HG02623 (cell line): ENCODE results near the gene IGF2BP3.

Experiments
- ATAC-seq: cut with Tn5 transposase; IDR thresholded peaks from one replicate; pipeline ENCODE4 v1.9.1; 2021; ENCODE audit warnings: moderate library complexity; ENCODE audit not compliant: unreplicated experiment

Gene IGF2BP3

DNA sequence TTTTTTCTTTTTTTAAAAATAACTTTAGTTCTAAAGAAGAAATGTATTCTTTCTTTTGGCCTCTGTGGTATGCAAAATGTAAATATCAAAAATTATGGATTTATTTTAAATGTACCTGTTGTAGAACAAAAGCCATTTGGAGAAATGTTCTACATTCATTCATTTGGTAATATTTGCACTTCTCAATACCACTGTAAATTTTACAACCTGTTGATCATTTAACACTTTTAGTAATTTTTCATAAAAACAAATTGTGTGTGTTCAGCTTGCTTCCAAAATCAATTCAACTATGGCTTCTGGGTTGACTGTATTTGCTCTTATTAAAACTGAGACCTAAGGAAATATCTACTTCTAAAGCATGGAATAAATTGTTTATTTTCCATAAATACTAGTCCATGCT is 2.3 kb upstream of the IGF2BP3 start:
- ATAC-seq, result no peak

GRCh38 chr7:23472046-23472445 is 1.8 kb upstream of the IGF2BP3 start:
- ATAC-seq, result no peak

DNA sequence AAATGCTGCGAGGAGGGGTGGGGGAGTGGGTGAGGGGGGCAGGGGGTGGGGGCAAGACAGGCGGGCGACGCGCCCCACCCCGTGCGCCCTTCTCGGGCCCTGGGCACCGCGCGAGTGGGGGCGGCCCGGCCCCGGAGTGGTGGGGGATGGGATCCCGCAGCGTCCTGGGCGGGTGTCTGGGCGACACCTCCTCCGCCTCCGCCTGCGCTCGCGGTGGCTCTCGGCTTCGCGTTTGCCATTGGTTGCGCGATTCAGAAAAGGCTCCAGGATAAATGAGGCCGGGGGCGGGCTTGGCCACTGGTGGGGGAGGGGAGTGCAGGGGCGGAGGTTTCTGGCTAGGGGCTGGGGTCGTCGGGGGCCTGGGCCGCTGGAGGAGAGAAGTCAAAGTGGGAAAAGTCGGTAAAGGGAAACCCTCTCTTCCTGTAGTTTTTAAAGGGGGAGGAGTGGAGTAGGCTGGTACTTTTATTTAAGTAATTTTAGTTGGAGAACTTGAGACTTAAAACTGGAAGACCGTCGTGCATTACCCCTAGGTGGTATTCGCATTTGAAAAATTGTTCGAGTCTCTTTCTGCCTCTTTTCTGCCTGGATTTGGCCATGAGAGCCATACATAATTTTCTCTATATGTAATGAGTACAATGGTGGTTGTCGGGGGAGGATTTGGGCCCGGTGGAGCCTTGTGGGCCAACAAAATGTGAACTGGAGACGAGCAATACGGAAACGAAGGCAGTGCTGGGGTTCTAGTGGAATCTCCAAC is 992 bp upstream of the IGF2BP3 start:
- no peak for ATAC-seq

- no peak for ATAC-seq
Observed at GRCh38 chr7:23469961-23470250, 385 bp downstream of the IGF2BP3 start.

DNA sequence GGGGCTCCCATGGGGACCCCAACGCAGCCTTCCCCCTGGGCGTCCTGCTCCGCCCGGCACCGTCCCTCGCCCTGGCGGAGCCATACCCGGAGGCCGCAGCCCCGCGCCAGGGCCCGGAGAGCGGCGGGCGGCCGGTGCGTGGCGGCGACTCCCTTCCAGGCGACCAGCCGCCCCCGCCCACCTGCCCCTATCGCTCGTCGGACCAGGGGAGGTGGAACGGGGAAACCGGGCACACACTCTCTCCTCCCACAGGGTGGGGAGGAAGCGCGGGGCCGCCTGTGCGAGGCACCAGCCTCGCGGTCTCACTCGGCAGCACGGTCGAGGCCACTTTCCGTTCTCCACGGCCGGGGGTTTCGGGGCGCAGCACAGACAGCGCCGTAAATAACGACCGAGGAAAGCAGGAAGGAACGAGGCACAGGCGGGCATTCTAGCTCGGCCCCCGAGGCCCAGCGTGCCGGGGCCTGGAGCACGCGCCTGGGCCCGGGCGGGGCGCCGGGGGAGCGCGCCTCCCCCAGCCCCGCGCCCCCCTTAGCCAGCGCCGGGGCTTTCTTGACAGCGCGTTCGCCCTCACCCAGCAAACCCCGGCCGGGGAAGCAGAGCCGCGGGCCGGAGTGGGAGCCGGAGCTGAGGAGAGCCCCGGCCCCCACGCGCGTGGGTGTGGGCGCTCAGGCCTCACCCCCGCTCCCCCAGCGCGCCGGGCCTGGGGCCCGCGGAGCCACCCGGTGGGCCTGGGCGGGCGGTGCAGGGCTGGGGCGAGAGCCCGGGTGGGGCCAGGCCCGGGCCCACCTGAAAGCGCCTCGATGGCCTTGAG is 936 bp downstream of the IGF2BP3 start:
- ATAC-seq, result peak; percentile 21

DNA sequence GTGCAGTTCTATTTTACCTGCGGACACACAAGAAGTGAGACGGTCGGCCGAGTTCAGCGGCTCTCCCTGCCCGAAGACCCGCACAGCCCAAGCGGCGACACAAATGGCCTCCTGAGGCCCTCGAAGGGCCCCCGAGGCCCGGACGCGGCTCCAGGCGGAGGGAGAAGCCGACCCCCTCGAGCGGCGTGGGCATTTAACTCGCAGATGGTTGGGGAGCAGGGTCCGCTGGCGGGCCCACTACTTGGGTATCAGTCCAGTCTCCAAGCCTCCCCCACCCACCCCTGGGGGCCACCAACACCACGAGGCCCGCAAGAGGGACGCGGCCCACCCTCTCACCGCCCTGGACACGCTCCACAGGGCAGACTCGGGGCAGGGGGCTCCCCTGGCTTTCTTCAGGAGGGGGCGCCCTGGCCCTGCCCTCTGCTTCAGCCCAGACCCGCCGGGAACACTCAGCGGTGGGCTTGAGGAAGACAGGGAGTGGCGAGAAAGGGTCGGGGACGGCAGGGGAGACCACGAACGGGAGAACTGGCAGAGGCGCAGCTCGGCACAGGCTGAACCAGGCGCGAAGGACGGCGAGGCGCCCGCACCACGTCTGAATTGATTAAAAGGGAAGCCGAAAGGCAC is 1.7 kb downstream of the IGF2BP3 start:
- no peak for ATAC-seq

DNA sequence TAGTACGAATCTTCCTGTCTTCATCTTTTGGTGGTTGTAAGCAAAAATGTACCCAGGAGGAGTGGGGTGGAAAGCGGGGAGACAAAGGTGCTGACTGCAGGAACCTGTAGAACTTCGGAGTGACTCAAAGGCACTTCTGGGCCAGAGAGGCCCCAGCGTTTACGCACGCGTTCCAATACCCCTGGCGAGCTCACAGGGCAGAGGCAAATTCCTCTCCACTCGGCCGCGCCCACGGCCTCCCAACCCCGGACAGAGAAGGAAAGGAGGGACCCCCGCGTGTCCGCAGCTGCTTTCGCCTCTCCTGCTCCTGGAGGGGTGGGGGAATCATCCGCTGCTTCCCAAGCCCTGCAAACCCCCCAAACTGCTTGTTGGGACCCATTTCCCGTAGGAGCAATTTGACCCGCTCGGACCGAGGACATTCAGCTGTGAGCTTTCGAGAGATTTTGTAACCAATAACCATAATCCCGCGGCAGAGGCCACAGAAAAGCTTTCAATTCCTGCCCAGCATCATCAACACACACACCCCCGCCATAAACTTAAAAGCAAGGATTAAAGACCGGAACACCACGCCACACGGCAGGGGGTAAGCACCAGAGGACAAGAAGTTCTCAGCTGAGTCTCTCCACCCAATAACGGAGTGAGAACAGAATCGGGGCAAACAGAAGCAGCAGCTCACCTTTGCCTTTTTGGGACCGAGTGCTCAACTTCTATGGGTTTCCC is 2.3 kb downstream of the IGF2BP3 start:
- ATAC-seq, result no peak

DNA sequence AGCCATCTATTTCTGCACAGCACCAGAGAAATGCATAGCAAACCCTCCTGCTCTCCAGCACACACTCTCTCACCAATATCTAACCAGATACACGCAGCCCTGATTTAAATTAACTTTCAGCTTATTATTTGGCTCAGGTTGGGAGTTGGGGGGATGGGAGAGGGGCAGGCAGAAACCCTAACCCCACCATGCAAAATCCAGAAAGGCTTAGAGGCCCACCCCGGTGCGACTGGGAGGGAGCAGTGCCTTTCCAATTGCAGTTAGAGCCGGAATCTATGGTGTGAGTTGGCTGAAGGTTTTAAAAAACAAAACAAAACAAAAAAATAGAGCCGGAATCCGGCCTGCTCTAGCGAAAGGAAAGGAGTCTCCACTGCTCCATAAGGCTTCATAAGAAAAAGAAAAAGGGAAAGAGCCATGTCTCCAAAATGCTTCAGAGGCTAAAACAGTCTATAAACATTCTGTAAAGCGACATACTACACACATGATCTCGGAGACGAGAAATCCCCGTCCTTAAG is 2.9 kb downstream of the IGF2BP3 start:
- no peak for ATAC-seq

GRCh38 chr7:23462846-23463245 is 7.4 kb downstream of the IGF2BP3 start:
- ATAC-seq, result no peak

DNA sequence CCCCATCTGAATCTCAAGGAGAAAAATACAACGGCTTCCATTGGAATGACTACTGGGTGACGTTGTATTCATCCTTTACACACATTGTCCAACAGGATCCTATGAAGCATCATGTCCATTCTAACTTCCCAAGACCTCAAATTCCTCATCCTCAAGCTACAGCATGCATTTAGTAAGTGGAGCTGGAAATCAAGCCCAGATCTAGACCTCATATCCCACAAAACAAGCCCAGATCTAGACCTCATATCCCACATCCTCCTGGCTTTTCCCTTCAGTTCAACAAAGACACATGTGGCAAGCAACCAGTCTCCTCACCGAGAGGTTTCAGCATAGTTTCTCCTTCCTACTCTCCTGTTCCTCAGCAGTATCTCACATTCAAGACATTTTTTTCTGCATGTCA is 12.2 kb downstream of the IGF2BP3 start:
- no peak for ATAC-seq

DNA sequence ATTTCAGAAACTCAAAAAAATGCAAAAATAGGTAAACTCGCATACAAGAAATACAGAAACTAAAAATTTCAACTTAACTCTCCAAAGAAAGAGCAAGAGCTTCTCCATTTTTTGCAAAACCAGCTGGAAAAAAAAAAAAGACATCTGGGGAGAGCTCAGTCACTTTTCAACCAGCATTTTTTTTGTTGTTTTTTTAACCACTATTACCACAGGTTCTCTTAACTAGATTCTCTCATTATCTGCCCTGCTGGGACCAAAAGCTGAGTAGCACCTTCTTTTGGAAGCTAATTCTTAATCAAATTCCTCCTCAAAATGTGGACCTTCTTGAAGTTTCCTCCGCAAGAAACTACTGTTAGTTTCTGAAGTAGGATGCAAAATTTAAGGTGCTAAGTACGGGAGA is 14.2 kb downstream of the IGF2BP3 start:
- ATAC-seq, result no peak

DNA sequence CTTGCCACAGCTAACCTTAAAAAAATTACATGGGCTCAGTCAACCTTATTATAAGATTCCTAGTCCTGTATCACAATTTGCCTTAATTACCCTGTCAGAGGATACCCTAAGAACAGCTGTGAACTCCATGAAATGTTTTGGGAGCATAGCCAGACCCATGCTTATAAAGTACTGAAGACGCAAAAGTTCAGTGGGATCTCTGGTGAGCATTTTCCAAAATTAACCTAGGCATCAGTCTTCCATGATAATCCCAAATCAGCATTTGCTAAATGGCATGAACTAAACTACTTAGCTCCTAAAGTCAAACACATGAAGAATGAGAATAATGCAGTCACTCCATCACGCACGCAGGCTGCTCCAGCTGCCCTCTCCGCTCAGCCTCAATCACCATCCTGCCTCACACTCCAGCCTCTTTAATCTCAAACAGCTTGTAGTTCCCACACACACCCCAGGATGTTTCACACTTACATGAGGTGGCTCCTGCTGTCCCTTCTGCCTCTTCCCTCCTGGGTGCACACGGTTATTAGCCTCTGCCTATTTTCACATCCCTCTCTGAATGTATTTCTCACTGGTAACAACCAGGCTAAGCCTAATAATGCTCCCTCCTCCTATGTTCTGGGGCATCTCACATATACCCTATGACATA is 15.3 kb downstream of the IGF2BP3 start:
- no peak for ATAC-seq

GRCh38 chr7:23450518-23450917 is 19.8 kb downstream of the IGF2BP3 start:
- no peak for ATAC-seq

GRCh38 chr7:23449941-23450340 is 20.4 kb downstream of the IGF2BP3 start:
- ATAC-seq, result no peak

GRCh38 chr7:23445326-23445725 is 25.0 kb downstream of the IGF2BP3 start:
- ATAC-seq, result no peak

GRCh38 chr7:23443974-23444373 is 26.3 kb downstream of the IGF2BP3 start:
- ATAC-seq, result no peak

DNA sequence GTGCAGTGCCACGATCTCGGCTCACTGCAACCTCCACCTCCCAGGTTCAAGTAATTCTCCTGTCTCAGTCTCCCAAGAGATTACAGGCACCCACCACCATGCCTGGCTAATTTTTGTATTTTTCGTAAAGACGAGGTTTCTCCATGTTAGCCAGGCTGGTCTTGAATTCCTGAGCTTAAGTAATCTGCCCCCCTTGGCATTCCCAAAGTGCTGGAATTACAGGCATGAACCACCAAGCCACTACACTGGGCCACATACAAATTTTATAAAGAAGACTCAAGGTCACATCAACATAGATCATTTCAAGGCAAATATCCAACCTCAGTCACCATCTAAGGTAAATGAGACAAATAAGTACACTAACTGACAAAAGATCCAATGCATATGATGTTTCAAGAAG is 32.1 kb downstream of the IGF2BP3 start:
- ATAC-seq, result no peak

DNA sequence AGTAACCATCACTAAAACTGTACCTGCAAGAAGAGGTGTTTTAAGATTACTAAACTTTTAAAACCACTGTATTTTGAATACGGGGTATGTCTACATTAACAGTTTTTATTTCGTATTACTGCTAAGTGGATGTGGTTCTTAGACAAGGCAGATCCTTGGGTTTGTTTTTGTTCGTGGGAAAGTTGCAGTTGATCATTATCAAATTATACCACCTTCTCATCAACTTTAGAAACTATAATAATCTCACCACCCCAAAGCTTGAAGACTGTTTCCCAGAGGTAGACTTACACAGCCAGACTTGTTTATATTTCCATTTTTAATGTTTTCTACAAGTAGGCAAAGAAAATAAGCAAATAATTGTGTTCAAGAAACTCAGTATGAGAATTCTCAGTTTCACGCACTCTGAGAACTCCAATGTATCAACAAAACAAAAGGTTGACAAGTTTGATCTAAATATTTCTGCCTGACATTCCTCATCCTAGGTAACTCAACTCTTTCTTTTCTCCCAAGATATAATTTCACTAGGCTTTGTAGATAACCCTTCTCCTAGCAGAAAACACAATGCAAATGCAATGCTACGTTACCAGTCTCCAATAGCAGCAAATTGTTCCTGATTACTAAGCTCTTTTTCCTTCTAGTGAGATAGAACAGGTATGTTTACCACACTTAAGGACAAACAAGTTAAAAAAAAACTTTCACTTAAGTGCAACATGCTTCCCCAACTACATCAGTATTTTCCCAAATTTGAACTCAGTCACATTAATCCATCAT is 36.0 kb downstream of the IGF2BP3 start:
- ATAC-seq, result no peak

- ATAC-seq, result no peak
Observed at GRCh38 chr7:23431702-23432199, 38.5 kb downstream of the IGF2BP3 start.

DNA sequence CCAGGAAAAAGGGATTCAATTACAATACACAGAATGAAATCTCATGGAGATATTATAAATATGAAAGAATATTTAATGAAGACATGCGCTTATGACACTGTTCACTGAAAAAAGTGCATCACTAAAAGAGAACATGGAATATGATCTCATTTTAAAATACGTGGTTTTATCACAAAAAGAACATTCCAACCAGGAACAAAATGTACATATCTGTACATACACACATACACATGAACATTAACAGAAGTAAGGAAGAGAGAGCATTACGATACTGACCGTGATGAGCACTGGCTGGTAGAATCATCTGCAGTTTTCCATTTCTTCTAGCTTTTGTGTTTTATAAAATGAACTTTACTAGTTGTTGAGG is 39.4 kb downstream of the IGF2BP3 start:
- ATAC-seq, result no peak
